Epithelial cell of prostate (primary cell): ENCODE results near the gene UFD1.

Source experiments
- DNase-seq: peaks from one replicate; pipeline ENCODE4 v3.0.0-alpha.2; 2011; ENCODE audit warnings: low read depth, low spot score
- H3K27ac ChIP-seq: fragments of 450-650 bp; 2 replicates; pipeline ENCODE4 v1.5.1; 2017; ENCODE audit warnings: mild to moderate bottlenecking

Gene UFD1

GRCh38 chr22:19473578-19473977 is 5.4 kb downstream of the UFD1 start:
- no peak overlapping the region for H3K27ac ChIP-seq
- no peak for DNase-seq

GRCh38 chr22:19472233-19472632 is 6.8 kb downstream of the UFD1 start:
- no peak overlapping the region for H3K27ac ChIP-seq
- DNase-seq: no peak

DNA sequence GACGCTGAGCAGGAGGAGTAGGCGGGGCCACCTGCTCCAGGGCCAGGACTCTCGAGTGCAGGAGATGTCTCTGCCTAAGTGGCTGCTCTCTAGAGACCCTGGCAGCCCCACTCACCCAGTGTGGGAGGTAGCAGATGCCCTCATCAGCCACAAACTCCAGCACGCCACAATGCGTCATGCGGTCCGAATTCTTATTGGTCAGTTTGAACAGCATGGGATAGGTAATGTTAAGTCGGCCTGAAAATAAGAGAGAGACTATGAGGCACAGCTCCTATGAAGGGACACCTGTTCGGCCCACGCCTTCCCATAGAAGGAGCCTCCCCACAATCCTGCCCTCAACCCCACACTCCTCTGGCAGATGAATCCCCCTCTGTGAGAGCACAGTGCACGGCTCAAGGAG is 7.4 kb downstream of the UFD1 start:
- no peak for DNase-seq
- no peak overlapping the region for H3K27ac ChIP-seq

GRCh38 chr22:19470010-19470409 is 9.0 kb downstream of the UFD1 start:
- no peak for DNase-seq

GRCh38 chr22:19469421-19469820 is 9.6 kb downstream of the UFD1 start:
- no peak for DNase-seq
- H3K27ac ChIP-seq: no peak overlapping the region

More at GRCh38 chr22:19470010-19470409, 9.0 kb downstream of the UFD1 start:
- no peak overlapping the region for H3K27ac ChIP-seq

- no peak overlapping the region for H3K27ac ChIP-seq
- no peak for DNase-seq
Observed at GRCh38 chr22:19467912-19468311, 11.1 kb downstream of the UFD1 start.

- H3K27ac ChIP-seq: no peak overlapping the region
- no peak for DNase-seq
Observed at GRCh38 chr22:19466848-19467752, 11.9 kb downstream of the UFD1 start.

DNA sequence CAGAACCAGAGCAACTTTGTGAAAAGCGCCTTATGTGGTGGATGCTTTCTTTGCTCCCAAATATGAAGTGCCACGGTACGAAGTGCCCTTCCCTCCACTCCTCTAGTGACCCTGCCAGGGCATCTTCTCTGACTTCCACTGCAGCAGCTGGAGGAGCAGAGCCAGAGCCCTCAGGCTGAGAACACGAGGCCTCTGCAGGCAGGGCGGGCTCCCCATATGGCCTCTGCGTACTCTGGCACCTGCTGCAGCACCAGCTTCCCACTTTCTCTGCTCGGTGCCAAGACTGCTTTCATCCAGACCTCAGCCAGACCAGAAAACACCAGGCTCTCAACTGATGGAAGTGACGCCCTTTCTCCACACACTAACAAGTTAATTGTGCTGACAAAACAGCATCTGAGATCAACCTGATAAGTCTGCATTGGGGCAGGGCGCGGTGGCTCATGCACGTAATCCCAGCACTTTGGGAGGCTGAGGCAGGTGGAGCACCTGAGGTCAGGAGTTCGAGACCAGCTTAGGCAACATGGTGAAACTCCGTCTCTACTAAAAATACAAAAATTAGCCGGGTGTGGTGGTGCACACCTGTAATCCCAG is 12.8 kb downstream of the UFD1 start:
- no peak overlapping the region for H3K27ac ChIP-seq

GRCh38 chr22:19464975-19465374 is 14.0 kb downstream of the UFD1 start:
- DNase-seq: no peak
- no peak overlapping the region for H3K27ac ChIP-seq

More for the DNA sequence above, 12.8 kb downstream of the UFD1 start:
- DNase-seq: no peak

DNA sequence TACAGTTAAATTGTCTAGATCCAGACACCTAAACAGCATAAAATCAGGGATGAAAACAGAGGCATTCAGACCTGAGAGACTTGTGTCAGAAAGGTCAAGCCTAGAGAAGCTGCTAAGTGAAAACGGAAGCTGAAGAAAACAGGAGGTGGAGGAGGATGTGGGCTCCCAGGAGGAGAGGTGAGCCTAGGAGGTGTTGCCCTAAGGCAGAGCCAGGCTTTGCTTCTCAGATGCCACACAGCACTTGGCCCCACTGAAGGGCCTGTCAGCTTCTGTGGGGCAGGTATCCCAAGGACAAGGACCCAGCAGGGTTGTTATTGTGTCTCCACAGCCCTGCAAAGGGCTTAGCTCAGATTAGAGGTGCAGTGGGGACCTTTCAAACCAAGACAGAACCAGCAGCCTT is 14.4 kb downstream of the UFD1 start:
- DNase-seq: no peak
- no peak overlapping the region for H3K27ac ChIP-seq

DNA sequence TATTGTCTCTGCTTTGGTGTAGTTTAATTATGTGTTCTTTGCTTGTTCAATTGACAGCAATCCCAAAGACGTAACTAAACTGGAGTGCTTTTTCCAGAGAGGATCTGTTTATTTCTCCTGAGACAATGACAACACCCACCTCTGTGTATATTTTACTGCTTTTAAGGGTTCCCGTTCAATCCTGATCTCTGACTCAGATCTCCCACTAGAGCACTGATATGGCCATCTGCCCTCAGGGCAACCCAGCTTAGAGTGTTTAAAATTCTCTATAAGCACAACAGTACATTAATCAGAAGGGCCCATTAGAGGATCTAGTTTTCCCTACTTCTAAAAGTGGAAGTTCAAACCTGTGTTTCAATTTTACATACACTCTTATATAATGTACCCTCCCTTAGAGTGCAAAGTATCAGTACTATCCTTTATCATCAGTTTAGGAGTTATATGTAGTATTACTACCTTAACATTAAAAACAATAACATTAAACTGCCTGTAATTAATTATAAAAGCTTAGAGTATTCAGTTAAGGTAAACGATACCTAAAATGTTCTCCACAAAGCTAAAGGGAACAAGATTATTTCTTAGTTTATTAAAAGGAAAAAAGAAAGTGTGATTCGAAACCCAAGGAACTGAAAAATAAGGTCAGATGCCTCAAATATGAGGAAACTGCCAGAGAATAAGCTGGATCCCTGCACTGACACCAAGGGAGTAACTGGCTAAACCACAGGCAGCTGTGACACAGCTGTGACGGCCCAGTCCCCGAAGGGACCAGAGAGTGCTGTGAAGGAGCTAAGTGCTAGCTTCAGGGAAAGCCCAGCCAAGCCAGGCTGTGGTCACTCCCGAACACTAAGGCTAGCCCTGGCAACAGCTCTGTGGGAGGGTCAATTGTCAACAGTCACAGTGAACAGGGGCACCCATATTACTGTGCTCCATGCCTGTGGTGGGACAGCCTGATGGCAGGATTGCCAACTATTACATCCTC is 15.2 kb downstream of the UFD1 start:
- H3K27ac ChIP-seq: no peak overlapping the region
- DNase-seq: no peak

- no peak for DNase-seq
- no peak overlapping the region for H3K27ac ChIP-seq
Observed at GRCh38 chr22:19463008-19463407, 16.0 kb downstream of the UFD1 start.

- no peak overlapping the region for H3K27ac ChIP-seq
- no peak for DNase-seq
Observed at GRCh38 chr22:19461506-19461905, 17.5 kb downstream of the UFD1 start.

DNA sequence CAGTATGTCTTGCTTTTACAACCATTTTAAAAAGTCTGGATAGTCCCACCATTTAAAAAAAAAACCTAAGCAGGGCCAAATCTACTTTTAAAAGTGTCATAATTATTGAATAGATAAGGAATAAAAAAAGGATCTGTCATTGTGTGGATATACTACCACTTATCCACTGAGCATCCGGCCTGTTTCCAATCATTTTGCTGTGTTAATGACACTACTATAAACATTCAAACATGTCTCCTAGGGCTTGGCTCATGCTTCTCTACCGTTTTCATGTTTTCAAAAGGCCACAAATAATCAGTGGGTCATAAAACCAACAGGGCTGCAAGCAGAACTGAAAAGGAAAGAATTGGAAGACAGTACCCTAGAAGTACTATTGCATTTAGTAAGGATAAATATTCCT is 19.0 kb downstream of the UFD1 start:
- DNase-seq: no peak

GRCh38 chr22:19457828-19458428 is 21.1 kb downstream of the UFD1 start:
- no peak for DNase-seq
- no peak overlapping the region for H3K27ac ChIP-seq

More for the DNA sequence above, 19.0 kb downstream of the UFD1 start:
- H3K27ac ChIP-seq: no peak overlapping the region

DNA sequence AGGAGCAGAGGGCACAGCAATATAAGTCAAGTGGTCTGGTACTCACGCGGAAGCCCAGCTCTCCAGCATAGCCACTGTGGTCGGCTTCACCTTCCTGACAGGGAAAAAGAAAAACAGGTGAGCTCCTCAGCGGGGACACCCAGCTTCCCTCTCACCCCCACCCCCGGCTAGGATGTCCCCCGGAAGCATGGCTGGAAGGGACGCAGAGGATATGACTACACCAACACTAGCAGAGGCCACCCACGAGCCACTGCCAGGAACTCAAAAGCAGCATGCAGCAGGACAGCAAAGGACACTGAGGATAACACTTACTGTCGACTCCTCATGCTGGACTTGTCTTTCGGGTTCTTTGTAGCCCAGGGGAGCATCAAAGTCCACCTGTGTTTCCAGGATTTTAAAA is 22.5 kb downstream of the UFD1 start:
- H3K27ac ChIP-seq: no peak overlapping the region
- no peak for DNase-seq

GRCh38 chr22:19455585-19456370 is 23.2 kb downstream of the UFD1 start:
- H3K27ac ChIP-seq: no peak overlapping the region
- DNase-seq: no peak

DNA sequence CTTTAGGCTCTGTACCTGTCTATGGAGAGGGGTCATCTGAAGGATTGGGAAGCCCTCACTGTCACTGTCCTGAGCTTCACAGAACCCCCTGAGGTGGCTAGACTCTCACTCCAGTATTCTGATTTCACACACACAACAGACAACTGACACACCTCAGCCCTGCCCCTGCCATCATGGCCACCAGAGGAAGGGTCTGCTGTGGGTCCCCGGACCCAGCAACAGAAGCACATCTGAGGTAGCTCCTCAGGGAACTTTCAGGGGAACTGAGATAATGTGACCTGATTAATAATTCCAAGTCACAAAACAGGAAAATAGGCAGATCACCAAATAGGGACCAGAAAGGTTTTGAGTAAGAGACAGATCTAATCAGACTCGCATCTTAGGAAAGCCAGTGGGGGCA is 24.0 kb downstream of the UFD1 start:
- H3K27ac ChIP-seq: no peak overlapping the region
- no peak for DNase-seq

DNA sequence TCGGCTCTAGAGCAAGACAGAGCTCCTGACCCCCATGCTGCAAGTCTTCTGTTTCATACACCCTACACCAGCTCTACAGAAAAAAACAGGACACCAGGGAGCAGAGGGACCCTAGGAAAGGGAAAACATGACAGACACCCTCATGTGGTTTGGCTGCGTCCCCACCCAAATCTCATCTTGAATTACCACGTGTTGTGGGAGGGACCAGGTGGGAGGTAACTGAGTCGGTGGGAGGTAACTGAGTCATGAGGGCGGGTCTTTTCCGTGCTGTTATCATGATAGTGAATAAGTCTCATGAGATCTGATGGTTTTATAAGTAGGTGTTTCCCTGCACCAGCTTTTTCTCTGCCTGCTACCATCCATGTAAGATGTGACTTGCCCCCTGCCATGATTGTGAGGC is 24.8 kb downstream of the UFD1 start:
- no peak overlapping the region for H3K27ac ChIP-seq
- no peak for DNase-seq
